GM18511 (cell line): ENCODE data around the gene ROR2.

Experiments used
- ATAC-seq: cut with Tn5 transposase; IDR thresholded peaks from one replicate; pipeline ENCODE4 v1.9.1; 2021; ENCODE audit warnings: mild to moderate bottlenecking, moderate library complexity; ENCODE audit not compliant: unreplicated experiment

ROR2 gene

GRCh38 chr9:91697201-91697600 is 252.8 kb downstream of the ROR2 start:
- ATAC-seq = no peak

DNA sequence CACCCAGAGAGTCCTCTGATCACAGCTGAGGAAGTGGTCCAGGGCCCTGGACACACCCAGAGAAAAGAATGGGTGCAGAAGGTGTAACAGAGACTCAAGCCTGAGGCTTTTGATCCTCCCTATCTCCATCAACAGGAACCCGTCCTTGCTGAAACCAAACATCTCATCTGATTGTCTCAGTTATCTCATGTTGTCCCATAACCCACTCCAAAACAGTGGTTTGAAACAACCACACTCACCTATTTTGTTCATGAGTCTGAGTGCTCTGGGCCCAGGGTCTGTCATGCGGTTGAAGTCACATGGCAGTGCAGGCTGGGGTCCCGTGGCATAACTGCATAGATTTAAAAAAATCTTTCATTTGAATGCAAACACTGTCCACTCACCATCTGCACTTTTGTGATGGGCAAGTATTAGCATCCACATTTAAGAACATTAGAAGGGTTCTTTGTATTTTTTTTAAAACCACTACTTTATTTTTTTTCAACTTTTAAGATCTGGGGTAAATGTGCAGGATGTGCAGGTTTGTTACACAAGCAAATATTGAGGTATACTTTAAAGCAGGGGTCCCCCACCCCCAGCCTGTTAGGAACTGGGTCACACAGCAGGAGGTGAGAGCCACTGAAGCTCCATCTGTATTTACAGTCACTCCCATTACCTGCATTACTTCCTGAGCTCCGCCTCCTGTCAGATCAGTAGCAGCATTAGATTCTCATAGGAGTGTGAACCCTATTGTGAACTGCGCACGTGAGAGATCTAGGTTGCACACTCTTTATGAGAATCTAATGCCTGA is 255.8 kb downstream of the ROR2 start:
- no peak for ATAC-seq

DNA sequence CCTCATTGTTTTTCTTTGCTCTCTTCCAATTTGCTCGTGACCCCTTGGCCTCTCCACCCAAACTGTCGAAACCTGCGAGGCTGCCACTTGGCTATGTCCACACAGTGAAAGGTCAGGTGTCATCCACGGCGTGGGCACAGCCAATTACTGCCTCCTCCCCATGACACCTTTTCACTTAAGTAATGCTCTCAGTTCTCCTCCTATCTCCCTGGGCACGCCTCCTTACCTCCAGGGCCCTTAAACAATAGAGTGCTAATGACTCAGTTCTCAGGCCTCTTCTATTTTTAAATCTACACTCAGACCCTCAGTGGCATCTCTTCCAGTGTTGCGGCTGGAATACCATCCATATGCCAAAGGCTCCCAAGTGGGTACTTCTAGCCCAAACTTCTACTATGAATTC is 256.8 kb downstream of the ROR2 start:
- no peak for ATAC-seq

DNA sequence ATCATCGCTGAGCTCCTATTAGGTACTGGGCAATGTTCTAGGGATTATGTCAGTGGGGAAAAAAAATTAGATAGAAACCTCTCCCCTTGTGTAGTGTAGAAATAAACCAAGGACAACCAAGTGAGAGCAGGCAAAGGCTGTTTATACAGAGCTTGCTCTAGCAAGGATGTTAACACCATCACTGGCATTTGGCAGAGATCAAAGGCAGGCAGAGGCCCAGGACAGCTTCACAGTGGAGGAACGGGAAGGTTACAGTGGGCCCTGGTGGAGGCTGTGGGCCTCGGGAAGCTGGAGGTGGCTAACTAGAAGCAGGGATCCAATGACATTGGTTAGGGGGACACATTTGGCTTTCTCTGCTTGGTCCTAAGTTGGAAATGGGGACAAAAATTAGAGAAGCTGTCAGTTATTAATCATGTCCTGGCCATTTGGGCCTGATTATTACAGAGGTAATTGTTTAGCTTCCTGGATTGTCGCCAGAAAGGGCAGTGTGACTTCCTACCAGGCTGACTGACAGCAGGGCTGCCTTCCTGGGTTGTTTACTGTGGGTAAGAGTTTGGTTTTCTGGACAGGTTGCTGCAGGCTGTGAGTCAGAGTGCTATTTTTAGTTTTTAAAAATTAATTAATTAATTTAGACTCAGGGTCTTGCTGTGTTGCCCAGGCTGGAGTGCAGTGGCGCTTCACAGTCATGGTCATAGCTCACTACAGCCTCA is 259.3 kb downstream of the ROR2 start:
- ATAC-seq = no peak

DNA sequence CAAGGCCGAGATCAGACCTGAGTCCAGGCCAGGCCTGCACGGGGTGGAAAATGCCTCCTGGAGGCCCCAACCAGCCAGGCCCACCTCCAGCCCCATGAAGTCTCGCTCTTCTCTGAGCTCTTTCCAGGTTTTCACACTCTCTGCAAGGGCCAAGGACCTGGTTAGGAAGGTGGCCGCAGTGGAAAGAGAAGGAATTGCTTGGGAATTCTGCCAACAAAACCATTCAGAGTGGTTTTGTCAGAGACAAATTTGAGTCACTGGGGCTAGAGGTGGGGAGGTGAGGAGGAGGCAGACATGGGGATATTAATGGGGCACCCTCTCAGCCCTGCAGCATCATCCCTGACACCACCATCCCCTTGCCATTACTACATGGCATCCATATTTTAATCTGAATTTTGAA is 261.0 kb downstream of the ROR2 start:
- ATAC-seq = no peak

DNA sequence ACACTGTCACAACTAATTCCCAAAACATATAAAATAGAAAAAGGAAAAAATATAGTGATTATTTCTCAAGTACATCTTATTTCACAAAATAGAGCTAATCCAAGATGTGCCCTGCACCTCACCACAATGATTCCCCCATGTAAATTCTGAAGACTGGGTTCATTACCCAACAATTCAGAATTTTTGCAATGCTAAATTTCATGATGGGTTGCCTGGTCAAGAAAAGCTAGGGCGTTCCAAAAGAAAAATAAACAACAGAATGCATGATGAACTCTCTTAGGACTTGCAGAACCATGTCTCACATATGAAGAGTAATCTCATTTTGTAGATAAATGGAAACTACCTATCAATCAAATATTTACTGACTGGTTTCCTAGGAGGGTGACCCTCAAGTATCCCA is 266.8 kb downstream of the ROR2 start:
- ATAC-seq = no peak

GRCh38 chr9:91682806-91683205 is 267.2 kb downstream of the ROR2 start:
- no peak for ATAC-seq

- ATAC-seq = peak; percentile 60
Measured at GRCh38 chr9:91681461-91682305, 268.3 kb downstream of the ROR2 start.

- no peak for ATAC-seq
Measured at GRCh38 chr9:91680998-91681397, 269.0 kb downstream of the ROR2 start.

- ATAC-seq = no peak
Measured at GRCh38 chr9:91680106-91680505, 269.9 kb downstream of the ROR2 start.

DNA sequence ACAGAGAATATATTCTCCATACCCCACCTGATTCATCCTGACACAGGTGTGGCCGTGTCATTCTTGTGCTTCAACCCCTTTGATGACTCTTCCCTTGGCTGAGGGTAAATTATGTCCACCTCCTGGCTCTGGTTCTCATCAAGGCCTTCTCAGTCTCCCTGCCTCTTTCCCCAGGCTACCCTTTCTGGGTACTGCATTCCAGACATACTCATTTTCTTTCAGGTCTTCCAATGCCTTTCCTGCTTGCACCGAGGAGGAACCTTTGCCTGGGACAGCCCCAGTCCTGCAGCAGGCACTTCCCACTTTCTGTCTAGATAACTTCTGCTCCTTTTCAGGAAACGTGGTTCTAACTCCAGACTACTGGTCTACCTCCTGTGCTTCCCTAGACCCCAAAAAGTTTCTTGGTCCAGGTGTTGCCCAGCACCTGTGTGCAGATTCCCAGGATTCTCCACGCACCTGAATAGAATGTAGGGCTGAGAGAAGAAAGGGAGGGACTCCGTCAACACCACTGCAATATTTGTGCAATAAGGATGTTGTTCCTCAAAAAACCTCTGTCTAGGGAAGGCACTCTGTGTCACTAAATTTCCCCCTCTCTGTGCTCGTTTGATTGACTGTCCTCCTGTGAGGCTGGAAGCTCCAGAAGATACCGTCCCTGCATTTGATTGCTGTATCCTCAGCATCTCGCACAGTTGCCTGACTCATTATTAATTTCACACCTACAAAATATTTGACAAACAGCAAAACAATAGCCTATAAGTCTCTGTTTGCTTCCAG is 271.0 kb downstream of the ROR2 start:
- no peak for ATAC-seq

- no peak for ATAC-seq
Measured at GRCh38 chr9:91677822-91678436, 272.1 kb downstream of the ROR2 start.

DNA sequence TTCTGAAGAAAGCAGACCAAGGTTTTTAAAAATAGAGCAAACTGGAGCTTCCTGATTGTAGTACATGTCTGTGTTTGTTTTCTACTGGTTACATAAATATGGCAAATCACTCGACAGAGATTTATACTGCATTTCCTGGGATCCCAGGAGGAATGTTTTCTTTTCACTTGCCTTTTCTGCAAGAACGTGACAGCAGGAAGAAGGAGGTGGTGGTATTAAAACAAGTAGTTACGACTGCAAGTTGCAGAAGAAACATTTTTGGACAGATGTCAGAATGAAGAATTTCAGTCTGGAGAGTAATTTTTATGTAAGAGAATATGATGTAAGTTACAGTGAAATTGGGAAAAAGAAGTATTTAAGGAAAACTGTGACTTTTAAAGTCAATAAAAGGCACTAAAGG is 272.7 kb downstream of the ROR2 start:
- ATAC-seq = no peak

DNA sequence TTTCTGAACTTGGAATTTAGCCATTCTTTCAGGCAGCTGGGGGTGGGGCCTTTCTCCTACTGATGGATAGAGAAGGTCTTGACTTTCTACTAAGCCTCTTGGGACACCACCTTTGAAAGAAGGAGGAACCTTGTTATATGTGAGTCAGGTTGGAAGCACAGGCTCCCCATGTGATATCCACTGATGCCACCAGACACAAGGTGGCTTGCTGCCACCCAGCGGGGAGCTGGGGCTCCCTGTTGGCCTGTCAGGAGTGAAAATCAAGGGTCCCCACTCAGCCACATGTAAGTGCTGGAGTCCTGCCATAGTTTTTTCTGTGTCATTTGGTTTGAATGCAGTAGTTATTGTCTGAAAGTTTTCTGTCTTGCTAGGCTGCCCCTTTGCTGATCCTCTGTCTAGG is 274.0 kb downstream of the ROR2 start:
- no peak for ATAC-seq

DNA sequence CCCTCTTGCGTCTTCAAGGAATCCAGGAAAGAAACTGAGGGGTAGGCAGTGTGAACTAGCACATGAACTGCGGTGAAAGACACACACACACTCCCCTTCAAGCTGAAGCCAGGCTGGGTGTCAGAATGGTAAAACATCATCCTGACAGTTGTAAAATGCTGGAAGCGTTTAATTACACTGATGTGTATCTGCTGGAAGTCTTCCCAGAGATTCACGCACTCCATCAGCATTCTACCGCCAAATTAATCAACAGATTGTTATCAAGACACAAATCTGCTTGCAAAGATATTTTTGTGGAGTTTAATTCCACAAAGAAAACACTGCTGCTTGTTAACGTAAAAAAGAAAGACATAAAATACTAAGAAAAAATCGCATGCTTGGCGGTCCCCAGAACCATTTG is 285.4 kb downstream of the ROR2 start:
- ATAC-seq = no peak

DNA sequence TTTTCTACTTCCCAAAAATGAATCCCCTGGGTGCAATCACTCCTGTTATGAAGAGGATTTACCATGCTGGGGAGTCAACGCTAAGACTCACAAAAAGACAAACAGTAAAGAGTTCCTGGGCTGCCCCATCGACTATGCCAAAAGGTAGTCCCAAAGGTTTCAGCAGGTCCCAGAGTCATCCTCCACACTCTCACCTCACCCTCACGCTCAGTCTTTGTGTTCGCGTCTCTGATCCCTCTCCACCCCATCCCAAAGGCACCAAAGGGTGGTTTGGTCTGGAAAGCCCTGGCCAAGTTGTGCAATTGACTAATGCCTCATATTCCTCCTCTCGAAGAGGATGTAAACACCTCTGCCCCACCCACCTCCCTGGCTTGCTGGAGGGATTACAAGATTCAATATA is 286.2 kb downstream of the ROR2 start:
- no peak for ATAC-seq

DNA sequence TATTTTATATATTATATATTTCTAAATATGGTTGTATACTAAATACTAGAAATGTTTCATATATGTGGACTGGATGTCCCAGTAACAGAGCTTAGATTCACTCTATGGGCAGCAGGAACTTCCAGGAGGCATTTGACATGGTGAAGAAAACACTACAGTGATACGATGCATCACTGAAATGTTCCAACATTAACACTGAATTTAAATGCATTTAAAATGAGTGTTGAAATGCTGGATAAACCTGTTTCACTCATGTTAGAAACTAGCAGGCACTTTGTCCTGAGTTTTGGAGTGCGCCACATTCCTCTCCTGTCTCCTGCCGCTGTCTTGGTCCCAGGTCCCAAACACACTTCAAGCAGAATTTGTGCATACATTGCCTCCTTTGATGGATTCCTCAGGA is 288.6 kb downstream of the ROR2 start:
- ATAC-seq = no peak

DNA sequence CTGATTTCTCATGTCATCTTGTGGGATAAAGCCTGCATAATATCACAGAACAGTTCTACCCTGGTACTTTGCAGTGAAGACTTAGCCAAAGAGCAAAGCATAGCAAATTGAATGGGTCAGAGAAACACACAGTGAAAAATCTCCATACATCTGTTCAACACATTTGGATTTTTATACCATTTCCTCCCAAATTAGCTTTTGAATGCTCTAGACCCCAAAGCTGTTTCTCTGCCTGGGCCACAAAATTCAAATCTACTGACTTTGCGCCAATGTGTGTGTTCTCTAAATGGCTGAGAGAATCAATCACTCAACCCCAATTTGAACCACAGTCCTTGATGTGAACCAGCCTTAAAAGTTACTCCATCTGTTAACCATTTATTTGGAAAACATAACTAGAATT is 289.5 kb downstream of the ROR2 start:
- ATAC-seq = no peak

- no peak for ATAC-seq
Measured at GRCh38 chr9:91659529-91660495, 290.2 kb downstream of the ROR2 start.
